Measurements from ENCODE around the gene MRPL38.

DNA sequence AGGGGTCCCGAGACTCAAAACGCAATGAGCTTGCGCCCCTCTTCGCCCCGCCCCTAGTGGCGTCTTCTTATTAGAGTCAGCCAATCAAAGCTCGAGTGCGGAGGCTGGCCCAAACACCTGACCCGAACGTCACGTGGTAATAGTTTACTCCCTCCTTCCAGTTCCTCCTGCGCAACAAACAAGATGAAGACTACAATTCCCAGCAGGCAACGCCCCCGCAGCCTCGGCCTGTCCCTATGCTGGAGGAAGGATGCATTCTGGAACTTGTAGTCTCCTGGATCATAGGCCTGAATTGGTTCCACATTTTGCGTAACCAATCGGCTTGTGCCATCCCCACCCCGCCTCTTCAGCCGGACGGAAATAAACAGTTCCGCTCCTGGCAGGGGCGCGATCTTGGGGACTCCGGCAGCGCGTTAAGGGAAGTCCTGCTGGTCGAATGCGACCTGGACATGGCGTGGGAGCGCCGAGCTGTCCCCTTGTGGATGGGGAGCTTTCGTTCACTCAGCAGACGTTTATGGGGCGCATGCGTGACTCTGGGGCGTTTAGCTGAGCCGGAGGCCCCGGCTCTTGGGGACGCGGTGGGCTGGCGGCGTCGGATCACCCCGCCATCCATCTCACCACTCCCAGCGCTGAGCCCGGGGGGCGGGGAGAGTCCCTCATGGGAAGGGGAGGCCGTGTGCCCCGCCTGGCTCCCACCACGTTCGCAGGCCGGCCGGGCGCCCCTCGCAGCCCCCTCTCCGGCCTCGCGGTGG lies 49.2 kb downstream of the MRPL38 start, which contains the start of gene WBP2:
- TF ChIP-seq, protein P1, sequence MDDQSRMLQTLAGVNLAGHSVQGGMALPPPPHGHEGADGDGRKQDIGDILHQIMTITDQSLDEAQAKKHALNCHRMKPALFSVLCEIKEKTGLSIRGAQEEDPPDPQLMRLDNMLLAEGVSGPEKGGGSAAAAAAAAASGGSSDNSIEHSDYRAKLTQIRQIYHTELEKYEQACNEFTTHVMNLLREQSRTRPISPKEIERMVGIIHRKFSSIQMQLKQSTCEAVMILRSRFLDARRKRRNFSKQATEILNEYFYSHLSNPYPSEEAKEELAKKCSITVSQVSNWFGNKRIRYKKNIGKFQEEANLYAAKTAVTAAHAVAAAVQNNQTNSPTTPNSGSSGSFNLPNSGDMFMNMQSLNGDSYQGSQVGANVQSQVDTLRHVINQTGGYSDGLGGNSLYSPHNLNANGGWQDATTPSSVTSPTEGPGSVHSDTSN (CRISPR knock-in tag; IDR thresholded peaks at IDR 0.05): no peak
- TF ChIP-seq, protein P2, sequence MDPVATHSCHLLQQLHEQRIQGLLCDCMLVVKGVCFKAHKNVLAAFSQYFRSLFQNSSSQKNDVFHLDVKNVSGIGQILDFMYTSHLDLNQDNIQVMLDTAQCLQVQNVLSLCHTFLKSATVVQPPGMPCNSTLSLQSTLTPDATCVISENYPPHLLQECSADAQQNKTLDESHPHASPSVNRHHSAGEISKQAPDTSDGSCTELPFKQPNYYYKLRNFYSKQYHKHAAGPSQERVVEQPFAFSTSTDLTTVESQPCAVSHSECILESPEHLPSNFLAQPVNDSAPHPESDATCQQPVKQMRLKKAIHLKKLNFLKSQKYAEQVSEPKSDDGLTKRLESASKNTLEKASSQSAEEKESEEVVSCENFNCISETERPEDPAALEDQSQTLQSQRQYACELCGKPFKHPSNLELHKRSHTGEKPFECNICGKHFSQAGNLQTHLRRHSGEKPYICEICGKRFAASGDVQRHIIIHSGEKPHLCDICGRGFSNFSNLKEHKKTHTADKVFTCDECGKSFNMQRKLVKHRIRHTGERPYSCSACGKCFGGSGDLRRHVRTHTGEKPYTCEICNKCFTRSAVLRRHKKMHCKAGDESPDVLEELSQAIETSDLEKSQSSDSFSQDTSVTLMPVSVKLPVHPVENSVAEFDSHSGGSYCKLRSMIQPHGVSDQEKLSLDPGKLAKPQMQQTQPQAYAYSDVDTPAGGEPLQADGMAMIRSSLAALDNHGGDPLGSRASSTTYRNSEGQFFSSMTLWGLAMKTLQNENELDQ (tag by site-specific recombination; IDR thresholded peaks at IDR 0.05; ENCODE audit: low read depth): no peak
